IPS-NIHi11 (cell line): ENCODE data around the gene SMG6.

Experiments used
- DNase-seq: peaks from one replicate; pipeline ENCODE4 v3.0.0; 2012; ENCODE audit warnings: mixed read lengths, low spot score

The SMG6 gene

GRCh38 chr17:2076087-2076984, 227.2 kb downstream of the SMG6 start:
- DNase-seq: no peak

GRCh38 chr17:2075336-2076086, 228.1 kb downstream of the SMG6 start:
- DNase-seq: peak; percentile 45

GRCh38 chr17:2074919-2075318, 228.7 kb downstream of the SMG6 start:
- DNase-seq: no peak

- no peak for DNase-seq
Measured at GRCh38 chr17:2071455-2072281, 231.9 kb downstream of the SMG6 start.

DNA sequence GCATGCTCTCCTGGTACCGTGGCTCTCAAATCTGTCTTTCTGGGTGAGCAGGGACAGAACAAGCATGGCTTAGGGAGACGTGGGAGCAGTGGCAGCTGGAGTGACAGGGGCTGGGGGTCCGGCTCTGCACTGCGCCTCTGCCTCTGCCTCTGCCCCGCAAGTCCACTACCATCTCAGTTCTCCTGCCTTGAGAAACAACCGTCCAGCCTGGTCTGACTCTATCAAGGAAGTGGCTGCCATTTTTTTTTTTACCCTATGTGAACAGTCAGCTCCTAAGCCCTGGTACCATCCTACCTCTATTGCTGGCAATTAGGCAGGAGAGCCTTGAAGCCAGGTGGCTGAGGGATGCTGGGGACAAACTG, 232.6 kb downstream of the SMG6 start:
- no peak for DNase-seq

- DNase-seq: peak; percentile 64
Measured at GRCh38 chr17:2070241-2071023, 233.2 kb downstream of the SMG6 start.

- DNase-seq: no peak
Measured at GRCh38 chr17:2068519-2069051, 235.0 kb downstream of the SMG6 start.

DNA sequence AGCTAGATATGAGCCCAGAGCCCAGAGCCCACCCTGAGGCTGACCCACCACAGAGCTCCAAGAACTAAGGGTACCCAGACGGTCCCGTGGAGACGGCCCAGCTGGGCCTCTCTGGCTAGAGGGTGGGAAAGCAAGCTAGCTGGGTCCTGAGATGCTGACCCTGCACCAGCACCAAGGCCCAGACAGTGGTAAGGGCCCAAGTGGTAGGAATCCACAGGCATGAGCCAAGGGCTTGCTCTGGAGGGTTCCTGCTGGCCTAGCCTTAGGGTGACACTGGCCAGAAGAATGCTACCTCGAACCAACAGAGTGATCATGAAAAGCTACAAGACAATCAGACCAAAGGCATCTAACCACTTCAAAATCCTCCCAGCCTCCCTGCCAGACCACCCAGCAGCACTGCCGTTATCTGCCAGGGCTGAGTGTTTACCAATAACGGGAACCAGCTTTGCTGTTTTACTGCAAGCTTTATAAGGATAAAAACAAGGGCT, 235.5 kb downstream of the SMG6 start:
- no peak for DNase-seq

DNA sequence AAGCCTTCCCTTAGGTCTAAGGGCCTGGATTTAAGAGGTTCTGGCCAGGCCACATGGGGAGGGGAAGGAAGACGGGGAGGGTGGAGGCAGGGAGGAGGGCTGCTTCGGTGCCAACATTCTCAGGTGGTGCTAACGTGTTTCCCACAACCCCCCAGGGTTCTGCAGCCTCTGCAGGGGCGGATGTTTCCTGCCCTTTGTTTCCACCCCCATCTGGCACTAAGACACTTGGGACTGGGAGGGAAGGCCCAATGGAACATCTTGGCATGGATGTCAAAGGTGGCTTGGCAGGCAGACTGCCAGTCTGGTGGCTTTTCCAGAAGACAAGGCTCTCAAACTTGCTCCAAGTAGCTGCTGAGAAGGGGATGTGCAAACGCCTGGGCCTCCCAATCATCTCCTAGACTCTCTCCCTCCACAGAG, 236.0 kb downstream of the SMG6 start:
- DNase-seq: no peak

DNA sequence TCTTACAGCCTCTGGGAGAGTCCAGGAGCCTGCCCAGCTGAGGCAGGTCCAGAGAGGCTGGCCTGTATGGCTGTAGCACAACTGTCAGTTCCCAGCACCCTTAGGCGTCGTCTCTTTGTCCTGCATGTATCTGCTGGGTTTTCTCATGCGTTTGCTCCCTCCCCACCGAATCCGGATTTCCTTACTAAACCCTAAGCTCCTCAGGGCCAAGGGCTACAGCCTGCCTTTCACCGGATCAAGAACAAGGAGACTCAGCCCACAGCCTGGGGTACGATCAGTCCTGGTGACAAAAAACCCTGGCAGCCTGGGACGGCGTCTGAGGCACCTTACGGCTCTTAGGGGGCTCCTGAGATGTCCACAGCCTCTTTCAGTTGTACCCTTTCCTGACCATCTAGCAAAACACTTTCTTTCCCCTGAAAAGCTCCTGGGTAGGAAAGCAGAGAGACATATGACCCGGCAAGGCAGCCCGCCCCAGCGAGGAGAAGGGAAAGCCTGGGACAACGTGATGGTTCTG, 236.5 kb downstream of the SMG6 start:
- DNase-seq: no peak

DNA sequence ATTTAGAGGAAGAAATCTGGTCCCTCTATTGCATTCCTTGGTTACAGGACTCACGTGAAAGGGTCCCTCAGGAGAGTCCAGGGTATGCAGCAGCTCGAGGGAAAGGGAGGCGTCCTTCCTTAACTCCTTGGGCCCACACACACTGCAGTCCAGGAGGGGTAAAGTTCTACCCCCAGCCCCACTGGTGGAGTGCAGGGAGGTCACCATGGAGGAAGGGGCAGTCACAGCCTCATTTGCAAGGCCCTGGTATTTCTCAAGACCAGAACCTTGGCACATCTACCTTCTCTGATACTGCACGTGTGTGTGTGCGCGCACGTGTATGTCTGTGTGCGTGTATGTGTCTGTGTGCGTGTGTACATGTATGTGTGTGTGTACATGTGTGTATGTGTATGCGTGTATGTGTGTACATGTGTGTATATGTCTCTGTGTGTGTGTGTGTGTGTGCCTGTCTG, 237.6 kb downstream of the SMG6 start:
- DNase-seq: no peak

DNA sequence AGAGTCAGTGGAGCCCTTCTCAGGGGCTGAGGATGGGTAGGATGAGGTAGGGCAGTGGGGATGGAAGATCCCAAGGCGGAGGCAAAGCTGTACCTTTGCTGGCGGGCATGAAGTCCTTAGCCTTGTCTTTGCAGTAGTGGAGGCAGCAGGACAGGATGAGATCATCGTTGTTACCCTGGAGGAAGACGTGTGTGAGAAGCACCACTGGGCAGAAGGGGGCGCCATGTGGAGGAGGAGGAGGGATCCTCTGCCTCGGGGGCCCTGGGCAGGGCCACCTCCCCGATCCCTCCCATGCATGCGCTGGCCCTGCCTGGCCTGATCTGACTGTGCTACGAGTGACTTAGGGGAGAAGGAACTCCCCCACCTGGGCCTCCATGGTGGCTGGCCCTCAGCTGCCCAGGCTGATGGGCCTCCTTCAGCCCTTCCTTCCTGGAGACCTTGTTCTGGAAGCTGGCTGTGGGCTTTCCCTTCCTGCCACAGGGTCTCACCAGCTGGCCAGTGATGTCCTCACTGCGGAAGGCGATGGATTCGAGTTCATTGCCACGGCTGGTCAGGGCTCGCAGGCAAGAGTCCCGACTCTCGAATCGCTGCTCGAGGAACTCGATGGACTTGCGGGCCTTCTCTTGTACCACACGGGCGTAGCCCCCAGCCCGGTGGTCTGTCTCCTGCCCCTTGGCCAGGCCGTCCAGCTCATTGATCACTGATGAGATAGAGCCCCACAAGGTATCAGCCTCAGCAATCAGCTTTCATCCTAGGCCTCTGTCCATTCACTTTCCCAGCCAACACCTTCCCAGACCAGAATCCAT, 238.4 kb downstream of the SMG6 start:
- peak; percentile 81 for DNase-seq

DNA sequence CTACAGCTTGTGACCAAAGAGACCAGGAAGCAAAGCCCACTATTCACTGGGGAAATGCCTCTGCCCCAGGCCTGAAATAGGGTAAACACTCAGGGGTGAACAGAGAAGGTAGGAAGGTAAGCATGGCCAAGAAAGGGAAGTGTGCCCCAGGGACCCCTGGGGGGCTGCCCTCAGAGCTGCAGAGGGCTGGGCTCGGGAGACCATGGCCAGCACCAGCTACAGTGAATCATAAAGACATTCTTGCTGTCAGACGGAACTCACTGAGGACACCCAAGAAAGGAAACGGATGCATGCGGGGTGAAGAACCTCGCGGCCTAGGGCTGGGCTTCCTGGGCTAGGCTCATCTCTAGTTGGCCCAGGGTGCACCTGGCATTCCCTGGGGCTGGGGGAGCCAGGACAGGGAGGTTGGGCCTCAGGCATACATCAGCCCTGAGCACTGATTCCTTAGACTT, 239.0 kb downstream of the SMG6 start:
- DNase-seq: no peak

- DNase-seq: no peak
Measured at GRCh38 chr17:2064147-2064489, 239.5 kb downstream of the SMG6 start.

GRCh38 chr17:2063261-2064146, 240.1 kb downstream of the SMG6 start:
- no peak for DNase-seq

DNA sequence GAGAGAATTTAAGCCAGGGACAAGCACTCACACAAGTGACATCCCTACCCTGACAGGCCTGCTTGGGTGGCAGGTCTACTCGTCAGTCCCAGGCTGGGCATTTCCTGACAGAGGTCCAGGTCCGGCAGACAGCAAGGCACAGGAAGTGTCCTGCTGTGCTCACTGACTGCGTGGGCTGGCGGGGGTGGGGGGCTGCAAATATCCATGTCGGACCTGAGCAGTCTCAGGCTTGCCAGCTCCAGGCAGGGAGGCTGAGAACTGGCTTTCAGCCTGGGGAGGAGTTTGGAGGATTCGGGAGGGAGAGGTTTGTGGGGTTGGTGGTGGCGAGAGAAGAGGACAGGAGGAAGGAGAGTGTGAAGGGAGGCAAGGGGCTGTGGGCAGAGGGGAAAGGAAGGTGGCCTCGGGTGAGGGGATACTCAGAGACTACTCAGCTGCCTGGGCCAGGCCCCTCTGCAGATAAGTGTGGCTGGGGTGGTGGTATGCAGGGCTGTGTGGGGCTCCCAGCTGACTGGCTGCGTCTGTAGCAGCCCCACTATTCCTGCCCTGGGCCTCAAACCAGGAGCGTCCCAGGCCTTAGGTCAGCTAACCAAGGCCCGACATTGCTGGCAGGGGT, 240.9 kb downstream of the SMG6 start:
- DNase-seq: peak; percentile 35

DNA sequence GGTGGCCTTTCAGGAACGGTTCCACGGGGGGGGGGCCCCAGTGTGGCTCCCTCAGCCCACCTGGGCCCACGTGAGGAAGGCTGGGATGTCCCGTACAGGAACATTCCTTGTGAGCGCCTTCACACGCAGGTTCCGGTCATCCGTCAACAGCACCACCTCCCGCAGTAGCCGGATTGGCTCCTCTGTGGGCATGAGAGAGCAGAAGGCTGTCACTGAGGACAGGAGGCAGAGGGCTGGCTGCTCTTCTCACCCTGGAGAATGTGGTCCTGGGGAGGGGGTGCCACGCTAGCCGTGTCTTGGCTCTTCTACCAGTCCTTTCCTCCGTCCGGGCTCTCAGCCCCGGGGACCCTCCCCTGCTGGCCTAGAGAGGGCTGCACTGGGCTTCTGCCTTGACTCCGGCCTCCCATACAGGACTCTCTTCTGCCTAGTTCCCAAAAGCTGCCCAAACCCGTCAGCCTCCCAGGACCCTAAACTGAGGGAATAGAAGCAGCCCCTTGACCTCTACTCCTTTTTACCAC, 242.1 kb downstream of the SMG6 start:
- no peak for DNase-seq
